Tibial nerve (tissue), 4 donors: ENCODE measurements around the gene NDEL1. TPM values are rescaled to one million over a fixed set of nuclear protein-coding genes. Genes with fewer than 3 reads are reported as not detected.

ENCODE experiments used
- DNase-seq, 2 donors: peaks; one replicate each; pipeline ENCODE4 v3.0.0-alpha.2; 2019; ENCODE audit warnings: low spot score in 2 of 2
- H3K27ac ChIP-seq, 4 donors: fragments of 200-600 bp; sonication (generic) in 3 of 4; one replicate each; pipeline ENCODE4 v1.5.1; 2017 to 2019; ENCODE audit warnings: mild to moderate bottlenecking in 1 of 4
- H3K27me3 ChIP-seq, 2 donors: fragments of 200-600 bp; sonication (generic) in 1 of 2; one replicate each; pipeline versions ENCODE4 v1.5.1 to v1.6.0; 2017 to 2019
- H3K36me3 ChIP-seq, 3 donors: fragments of 200-600 bp; sonication (generic); one replicate each; pipeline ENCODE4 v1.5.1; 2018 to 2019
- H3K4me1 ChIP-seq, 4 donors: fragments of 200-600 bp; sonication (generic) in 3 of 4; one replicate each; pipeline ENCODE4 v1.5.1; 2017 to 2019
- H3K4me3 ChIP-seq, 4 donors: fragments of 200-600 bp; sonication (generic) in 3 of 4; one replicate each; pipeline ENCODE4 v1.5.1; 2017 to 2019; ENCODE audit warnings: mild to moderate bottlenecking in 1 of 4, moderate library complexity in 1 of 4
- H3K9me3 ChIP-seq, 4 donors: fragments of 200-600 bp; sonication (generic) in 3 of 4; one replicate each; pipeline ENCODE4 v1.5.1; 2017 to 2019
- EP300 ChIP-seq, 2 donors: sonication (generic); formaldehyde crosslinking; IDR thresholded peaks; one replicate each; pipeline ENCODE4 v1.6.1; 2017; ENCODE audit warnings: antibody characterized with exemption in 2 of 2, mild to moderate bottlenecking in 1 of 2
- POLR2A ChIP-seq, 2 donors: fragments of 450-650 bp; IDR thresholded peaks; one replicate each; pipeline ENCODE4 v1.6.1; 2017; ENCODE audit warnings: antibody characterized with exemption in 2 of 2, mild to moderate bottlenecking in 2 of 2, moderate library complexity in 2 of 2
- WGBS, 2 donors: methylation state at CpG; one replicate each; pipeline ENCODE4 v1.1.5; 2018; 5-methylcytosine and 5-hydroxymethylcytosine counted together
- total RNA-seq, 4 donors: library from RNA; depleted of rRNA; stranded (reverse); fragments of >200 nt; gene quantifications; one replicate each; pipeline ENCODE4 v1.1.0, GENCODE V29; 2016
- TF ChIP-seq, protein P1 (sequence below), 5 experiments: fragments of 200-600 bp in 3 of 5; fragments of 450-650 bp in 2 of 5; sonication (generic) in 3 of 5; IDR thresholded peaks; one replicate each; pipeline ENCODE4 v1.5.1; 2016 to 2019; ENCODE audit warnings: antibody characterized with exemption in 5 of 5, mild to moderate bottlenecking in 3 of 5, moderate library complexity in 2 of 5

The NDEL1 gene
- total RNA-seq, 4 donors from 2014 or later, result 63.6 to 102 (median 84.1) TPM

DNA sequence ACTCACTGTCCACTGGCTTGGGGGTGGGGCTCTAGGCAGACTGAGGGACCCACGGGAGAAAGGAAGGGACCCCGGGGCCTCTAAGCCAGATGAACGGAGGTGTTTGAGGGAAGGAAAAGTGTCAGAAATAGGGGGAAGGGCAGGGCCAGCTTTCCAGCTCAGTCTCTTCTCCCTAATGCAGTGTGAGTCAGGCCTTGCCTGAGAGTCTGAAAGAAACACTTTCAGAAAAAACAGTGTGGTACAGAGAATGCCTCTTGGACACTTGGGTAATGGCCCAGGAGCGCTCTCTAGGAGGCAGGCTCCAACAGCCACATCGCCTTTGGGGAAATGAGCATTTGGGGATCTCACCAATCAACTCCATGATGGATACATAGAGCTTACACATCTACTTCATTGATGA, 46.9 kb downstream of the NDEL1 start:
- TF ChIP-seq, protein P1, sequence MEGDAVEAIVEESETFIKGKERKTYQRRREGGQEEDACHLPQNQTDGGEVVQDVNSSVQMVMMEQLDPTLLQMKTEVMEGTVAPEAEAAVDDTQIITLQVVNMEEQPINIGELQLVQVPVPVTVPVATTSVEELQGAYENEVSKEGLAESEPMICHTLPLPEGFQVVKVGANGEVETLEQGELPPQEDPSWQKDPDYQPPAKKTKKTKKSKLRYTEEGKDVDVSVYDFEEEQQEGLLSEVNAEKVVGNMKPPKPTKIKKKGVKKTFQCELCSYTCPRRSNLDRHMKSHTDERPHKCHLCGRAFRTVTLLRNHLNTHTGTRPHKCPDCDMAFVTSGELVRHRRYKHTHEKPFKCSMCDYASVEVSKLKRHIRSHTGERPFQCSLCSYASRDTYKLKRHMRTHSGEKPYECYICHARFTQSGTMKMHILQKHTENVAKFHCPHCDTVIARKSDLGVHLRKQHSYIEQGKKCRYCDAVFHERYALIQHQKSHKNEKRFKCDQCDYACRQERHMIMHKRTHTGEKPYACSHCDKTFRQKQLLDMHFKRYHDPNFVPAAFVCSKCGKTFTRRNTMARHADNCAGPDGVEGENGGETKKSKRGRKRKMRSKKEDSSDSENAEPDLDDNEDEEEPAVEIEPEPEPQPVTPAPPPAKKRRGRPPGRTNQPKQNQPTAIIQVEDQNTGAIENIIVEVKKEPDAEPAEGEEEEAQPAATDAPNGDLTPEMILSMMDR (IDR thresholded peaks at IDR 0.05), result no peak
- TF ChIP-seq POLR2A (IDR thresholded peaks at IDR 0.05), result no peak
- TF ChIP-seq EP300 (IDR thresholded peaks at IDR 0.05), result no peak
- Histone ChIP-seq H3K27me3 (no peaks in the 10 kb centered on the region), H3K27ac (peak overlapping the region in 3 of 4 donors; percentile 1 to 88 (median 61)), H3K9me3 (peaks cover 0 to 10% (median 0%) of the 10 kb centered on the region in 4 donors), H3K4me3 (no peak overlapping the region), H3K36me3 (peaks cover 0 to 65% (median 0%) of the 10 kb centered on the region in 3 donors), H3K4me1 (peaks cover 0 to 57% (median 21%) of the 10 kb centered on the region in 4 donors)
- no peak for DNase-seq
- 64 to 68% methylated on average over 5 of the region's 5 CpGs for WGBS, 2 donors

DNA sequence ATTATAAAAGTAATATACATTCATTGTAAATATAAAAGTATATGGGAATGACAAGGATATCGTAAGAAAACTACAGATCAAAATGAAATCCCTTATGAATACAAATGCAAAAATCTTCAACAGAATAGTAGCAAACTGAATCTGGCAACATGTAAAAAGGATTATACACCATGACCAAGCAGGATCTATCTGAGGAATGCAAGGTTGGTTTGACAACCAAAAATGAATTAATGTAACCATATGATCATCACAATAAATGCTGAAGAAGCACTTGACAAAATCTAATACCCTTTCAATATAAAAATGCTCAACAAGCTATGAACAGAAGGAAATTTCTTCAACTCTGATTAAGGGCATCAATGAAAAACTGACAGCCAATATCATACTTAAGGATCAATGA, 48.8 kb downstream of the NDEL1 start:
- Histone ChIP-seq H3K4me1 (peaks cover 0 to 40% (median 16%) of the 10 kb centered on the region in 4 donors), H3K27me3 (no peaks in the 10 kb centered on the region), H3K36me3 (peaks cover 0 to 75% (median 0%) of the 10 kb centered on the region in 3 donors), H3K4me3 (no peak overlapping the region), H3K27ac (no peak overlapping the region), H3K9me3 (peaks cover 0 to 10% (median 0%) of the 10 kb centered on the region in 4 donors)
- TF ChIP-seq EP300 (IDR thresholded peaks at IDR 0.05) (no peak), POLR2A (IDR thresholded peaks at IDR 0.05) (no peak)
- TF ChIP-seq, protein P1 (IDR thresholded peaks at IDR 0.05), result no peak
- DNase-seq, result no peak
- WGBS, 2 donors, result 98 to 100% methylated on average over 1 of the region's 1 CpG

DNA sequence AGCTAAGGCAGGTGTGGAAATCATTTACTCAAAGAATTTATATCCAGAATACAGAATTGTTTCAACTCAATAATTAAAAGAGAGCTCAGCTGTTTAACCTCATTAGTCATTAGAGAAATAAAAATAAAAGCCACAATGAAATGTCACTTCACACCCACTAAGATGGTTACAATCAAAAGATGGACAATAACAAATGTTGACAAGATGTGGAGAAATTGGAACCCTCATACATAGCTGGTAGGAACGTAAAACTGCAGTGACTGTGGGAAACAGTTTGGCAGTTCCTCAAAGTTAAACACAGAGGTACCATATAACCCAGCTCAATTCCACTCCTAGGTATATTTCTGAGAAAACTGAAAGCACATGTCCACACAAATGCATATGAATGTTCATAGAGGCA, 49.8 kb downstream of the NDEL1 start:
- no peak overlapping the region for H3K27ac ChIP-seq
- H3K9me3 ChIP-seq, result peaks cover 0 to 10% (median 0%) of the 10 kb centered on the region in 4 donors
- no peak for TF ChIP-seq EP300 (IDR thresholded peaks at IDR 0.05)
- TF ChIP-seq POLR2A (IDR thresholded peaks at IDR 0.05), result no peak
- TF ChIP-seq, protein P1 (IDR thresholded peaks at IDR 0.05), result no peak
- peaks cover 0 to 33% (median 7%) of the 10 kb centered on the region in 4 donors for H3K4me1 ChIP-seq
- no peak for DNase-seq
- H3K36me3 ChIP-seq, result peaks cover 0 to 80% (median 0%) of the 10 kb centered on the region in 3 donors
- H3K27me3 ChIP-seq, result no peaks in the 10 kb centered on the region
- no peak overlapping the region for H3K4me3 ChIP-seq
- whole genome bisulfite sequencing, 2 donors, result 96 to 100% methylated on average over 1 of the region's 1 CpG

DNA sequence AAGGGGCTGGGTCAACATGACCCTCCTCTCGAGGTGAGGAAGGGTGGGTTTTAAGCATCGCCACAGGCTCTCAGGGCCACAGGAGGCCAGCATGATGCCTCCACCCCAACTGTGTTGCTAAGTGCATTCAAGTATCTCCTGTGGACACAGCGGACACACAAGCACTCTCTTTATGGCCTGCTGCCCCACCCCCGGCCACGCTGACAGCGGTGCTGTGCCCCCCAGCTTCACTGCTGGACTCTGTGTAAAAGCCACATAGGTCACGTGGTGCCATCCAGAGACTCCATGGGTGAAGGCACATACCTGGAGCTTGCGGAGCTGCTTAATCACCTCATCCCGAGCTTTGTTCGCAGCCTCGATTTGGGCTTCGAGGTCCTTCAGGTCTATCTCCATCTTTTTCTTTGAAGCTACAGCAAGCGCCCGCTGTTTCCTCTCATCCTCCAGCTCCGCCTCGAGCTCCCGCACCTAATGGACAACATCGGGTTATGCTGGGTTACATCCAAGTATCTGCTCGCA, 51.5 kb downstream of the NDEL1 start:
- Histone ChIP-seq H3K27ac (no peak overlapping the region), H3K4me3 (no peak overlapping the region), H3K36me3 (peaks cover 0 to 87% (median 0%) of the 10 kb centered on the region in 3 donors), H3K9me3 (peaks cover 0 to 10% (median 0%) of the 10 kb centered on the region in 4 donors), H3K4me1 (peaks cover 0 to 19% (median 3%) of the 10 kb centered on the region in 4 donors), H3K27me3 (no peaks in the 10 kb centered on the region)
- 89 to 90% methylated on average over 19 of the region's 19 CpGs for WGBS, 2 donors
- DNase-seq, result no peak
- TF ChIP-seq EP300 (IDR thresholded peaks at IDR 0.05), result no peak
- TF ChIP-seq, protein P1 (IDR thresholded peaks at IDR 0.05), result no peak
- TF ChIP-seq POLR2A (IDR thresholded peaks at IDR 0.05), result no peak

DNA sequence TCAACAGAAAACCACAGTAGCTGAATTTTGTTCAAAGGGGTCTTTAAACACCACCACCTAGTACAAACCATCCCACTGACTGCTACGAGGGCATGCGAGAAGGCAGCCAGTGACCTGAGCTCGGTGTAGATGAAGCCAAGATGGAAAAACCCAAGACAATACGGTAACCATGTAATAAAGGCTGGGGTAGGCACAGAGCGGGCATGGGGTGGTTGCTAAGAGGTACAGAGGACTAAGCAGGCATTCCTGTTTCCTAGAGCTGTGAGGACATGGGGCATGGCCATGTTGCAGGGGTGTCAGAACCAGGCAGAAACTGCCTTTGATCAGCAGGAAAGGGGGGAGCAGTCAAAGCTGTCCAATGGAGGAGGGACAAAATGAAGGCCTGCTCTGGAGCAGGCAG, 52.1 kb downstream of the NDEL1 start:
- Histone ChIP-seq H3K27ac (peak overlapping the region in 1 of 4 donors; percentile 47), H3K27me3 (no peaks in the 10 kb centered on the region), H3K36me3 (peaks cover 0 to 87% (median 0%) of the 10 kb centered on the region in 3 donors), H3K4me3 (no peak overlapping the region), H3K9me3 (peaks cover 0 to 10% (median 0%) of the 10 kb centered on the region in 4 donors), H3K4me1 (peaks cover 0 to 13% (median 2%) of the 10 kb centered on the region in 4 donors)
- TF ChIP-seq EP300 (IDR thresholded peaks at IDR 0.05) (no peak), POLR2A (IDR thresholded peaks at IDR 0.05) (no peak)
- TF ChIP-seq, protein P1 (IDR thresholded peaks at IDR 0.05), result no peak
- 93 to 97% methylated on average over 5 of the region's 5 CpGs for WGBS, 2 donors
- DNase-seq, result no peak
